Endodermal cell (in vitro differentiated cells): ENCODE data around the gene ZNF385D. TPM values are rescaled to one million over a fixed set of nuclear protein-coding genes. Genes with fewer than 3 reads are reported as not detected.

ENCODE experiments used
- DNase-seq: peaks from one replicate; pipeline ENCODE4 v3.0.0-alpha.2; 2017
- H3K27ac ChIP-seq: 2 replicates; pipeline ENCODE4 v1.5.1; 2013; ENCODE audit warnings: mild to moderate bottlenecking, low read depth, low read length, moderate library complexity
- H3K27me3 ChIP-seq: 2 replicates; pipeline ENCODE4 v1.6.1; 2013; ENCODE audit warnings: mild to moderate bottlenecking, low read length, moderate library complexity; ENCODE audit not compliant: insufficient read depth, control insufficient read depth, poor library complexity, severe bottlenecking
- H3K36me3 ChIP-seq: 2 replicates; pipeline ENCODE4 v1.7.0; 2013; ENCODE audit warnings: mild to moderate bottlenecking, low read length, moderate library complexity; ENCODE audit not compliant: control insufficient read depth, insufficient read depth
- H3K4me1 ChIP-seq: one replicate; pipeline ENCODE4 v1.7.0; 2013; ENCODE audit warnings: low read length; ENCODE audit not compliant: control insufficient read depth, insufficient read depth
- H3K4me3 ChIP-seq: 2 replicates; pipeline ENCODE4 v1.5.1; 2013; ENCODE audit warnings: mild to moderate bottlenecking, low read length, moderate library complexity
- H3K9ac ChIP-seq: 2 replicates; pipeline ENCODE4 v1.6.1; 2013; ENCODE audit warnings: mild to moderate bottlenecking, low read length, moderate library complexity; ENCODE audit not compliant: poor library complexity, severe bottlenecking; ENCODE audit errors: extremely low read depth
- H3K9me3 ChIP-seq: 2 replicates; pipeline ENCODE4 v1.6.1; 2013; ENCODE audit warnings: mild to moderate bottlenecking, low read length, moderate library complexity; ENCODE audit not compliant: control insufficient read depth
- H3K27ac Mint-ChIP-seq: 2 replicates; pipeline ENCODE4 v1.8.0; 2020; ENCODE audit warnings: mixed read lengths
- H3K27me3 Mint-ChIP-seq: 2 replicates; pipeline ENCODE4 v1.8.0; 2021; ENCODE audit warnings: mild to moderate bottlenecking, mixed read lengths; ENCODE audit not compliant: insufficient read depth
- H3K36me3 Mint-ChIP-seq: 2 replicates; pipeline ENCODE4 v1.8.0; 2020; ENCODE audit warnings: low read depth, mixed read lengths
- H3K4me1 Mint-ChIP-seq: 2 replicates; pipeline ENCODE4 v1.8.0; 2020; ENCODE audit warnings: mixed read lengths
- H3K4me3 Mint-ChIP-seq: 2 replicates; pipeline ENCODE4 v1.8.0; 2020; ENCODE audit warnings: mild to moderate bottlenecking, moderate library complexity, mixed read lengths
- H3K9me3 Mint-ChIP-seq: 2 replicates; pipeline ENCODE4 v1.8.0; 2020; ENCODE audit warnings: mild to moderate bottlenecking, mixed read lengths
- CTCF ChIP-seq: fragments of 200-600 bp; sonication (generic); conservative IDR thresholded peaks from 2 replicates; pipeline ENCODE4 v1.5.0; 2021; ENCODE audit warnings: antibody characterized with exemption, mild to moderate bottlenecking
- WGBS, 2 experiments: methylation state at CpG; one replicate each; pipeline versions ENCODE4 v1.1.5 to v1.1.7; 2013; ENCODE audit warnings: missing lambda C conversion rate in 2 of 2, mixed read lengths in 1 of 2; ENCODE audit not compliant: insufficient coverage in 1 of 2, insufficient read length in 1 of 2; 5-methylcytosine and 5-hydroxymethylcytosine counted together
- total RNA-seq, 2 donors: library from RNA; stranded (reverse); fragmentation: NEBNext Ultra II Directional in 1 of 2; extraction: Animal tissue kit (Norgen Biotek cat#: 25700) in 1 of 2; gene quantifications; 2 replicates in 1 of 2; 3 replicates in 1 of 2; pipeline ENCODE4 v1.2.1, GENCODE V29; 2021

ZNF385D gene
- total RNA-seq, 2 donors from 2014 or later, result 1.1 to 3.7 TPM

DNA sequence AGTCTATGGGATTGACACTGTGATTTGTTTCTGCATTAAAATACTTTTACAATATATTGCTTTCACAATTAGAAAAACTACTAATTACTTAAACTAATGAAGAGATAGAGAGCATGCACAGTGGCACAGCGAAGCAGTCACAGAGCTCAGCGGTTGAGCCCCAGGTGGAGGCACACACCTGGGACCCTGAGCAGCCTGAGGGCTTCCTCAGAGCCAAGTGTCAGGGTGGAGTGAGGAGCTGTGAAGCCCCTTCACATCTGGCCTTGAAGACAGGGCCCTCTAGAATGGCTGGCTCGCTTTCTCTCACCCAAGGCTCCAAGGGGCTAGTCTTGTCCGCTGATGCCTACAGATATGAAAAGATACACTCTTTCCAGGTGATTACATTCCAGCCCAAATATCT, 287.7 kb downstream of the ZNF385D start:
- Histone ChIP-seq H3K4me1 (no peaks in the 10 kb centered on the region), H3K27me3 (no peaks in the 10 kb centered on the region), H3K9me3 (no peaks in the 10 kb centered on the region), H3K27ac (no peak overlapping the region), H3K9ac (no peak overlapping the region), H3K4me3 (no peak overlapping the region), H3K36me3 (no peaks in the 10 kb centered on the region)
- no peaks in the 10 kb centered on the region for H3K4me1 Mint-ChIP-seq
- no peaks in the 10 kb centered on the region for H3K27me3 Mint-ChIP-seq
- TF ChIP-seq CTCF, result no peak
- no peaks in the 10 kb centered on the region for H3K36me3 Mint-ChIP-seq
- WGBS, 2 experiments, result 94 to 100% methylated on average over 2 to 4 of the region's 4 CpGs
- DNase-seq, result no peak
- H3K27ac Mint-ChIP-seq, result no peak overlapping the region
- no peaks in the 10 kb centered on the region for H3K9me3 Mint-ChIP-seq
- no peak overlapping the region for H3K4me3 Mint-ChIP-seq

- H3K36me3 Mint-ChIP-seq, result no peaks in the 10 kb centered on the region
- H3K27me3 Mint-ChIP-seq, result no peaks in the 10 kb centered on the region
These were observed 288.9 kb downstream of the ZNF385D start for GRCh38 chr3:21462141-21462540.

GRCh38 chr3:21457084-21457483, 293.9 kb downstream of the ZNF385D start:
- Histone ChIP-seq H3K4me3 (no peak overlapping the region), H3K27ac (no peak overlapping the region), H3K4me1 (no peaks in the 10 kb centered on the region), H3K27me3 (no peaks in the 10 kb centered on the region), H3K9me3 (peaks cover 7% of the 10 kb centered on the region), H3K9ac (no peak overlapping the region), H3K36me3 (no peaks in the 10 kb centered on the region)
- peaks cover 13% of the 10 kb centered on the region for H3K9me3 Mint-ChIP-seq
- H3K4me3 Mint-ChIP-seq, result no peak overlapping the region
- no peak for DNase-seq
- H3K27ac Mint-ChIP-seq, result no peak overlapping the region
- no peak for TF ChIP-seq CTCF
- H3K36me3 Mint-ChIP-seq, result peaks cover 2% of the 10 kb centered on the region
- H3K4me1 Mint-ChIP-seq, result no peaks in the 10 kb centered on the region
- 71 to 89% methylated on average over 1 to 5 of the region's 5 CpGs for WGBS, 2 experiments
- no peaks in the 10 kb centered on the region for H3K27me3 Mint-ChIP-seq

More at GRCh38 chr3:21462141-21462540, 288.9 kb downstream of the ZNF385D start:
- Histone ChIP-seq H3K4me1 (no peaks in the 10 kb centered on the region), H3K27ac (no peak overlapping the region), H3K4me3 (no peak overlapping the region), H3K36me3 (no peaks in the 10 kb centered on the region), H3K27me3 (no peaks in the 10 kb centered on the region), H3K9me3 (no peaks in the 10 kb centered on the region), H3K9ac (no peak overlapping the region)
- no peak for DNase-seq
- peaks cover 2% of the 10 kb centered on the region for H3K9me3 Mint-ChIP-seq
- H3K4me3 Mint-ChIP-seq, result no peak overlapping the region
- TF ChIP-seq CTCF, result no peak
- no peak overlapping the region for H3K27ac Mint-ChIP-seq
- H3K4me1 Mint-ChIP-seq, result no peaks in the 10 kb centered on the region
